Non-pigmented ciliary epithelial cell (primary cell): ENCODE measurements around the gene TSC22D4.
A peak's percentile ranks its signal among the peaks of the same experiment; 100 is the strongest.
"Not testable (repeated sequence)": the region's sequence is repeated elsewhere in the genome, so short reads cannot be mapped to it uniquely, and the experiment has no call there.

ENCODE experiments used
- DNase-seq: peaks from one replicate; pipeline ENCODE4 v3.0.0-alpha.2; 2010; ENCODE audit warnings: low read depth

TSC22D4 gene

GRCh38 chr7:100478958-100479660 lies at the start of gene TSC22D4:
TSS of gene TSC22D4 (minus strand) at chr7:100479214. CDS start at chr7:100478038, 1,176 bp downstream.
- peak; percentile 77 for DNase-seq

- not testable (repeated sequence) for DNase-seq
Observed at GRCh38 chr7:100528108-100528866, 49.3 kb upstream of the TSC22D4 start.

GRCh38 chr7:100523192-100523591 lies 44.2 kb upstream of the TSC22D4 start:
- DNase-seq, result not testable (repeated sequence)

GRCh38 chr7:100521909-100522593 lies 43.0 kb upstream of the TSC22D4 start:
- DNase-seq, result not testable (repeated sequence)

- DNase-seq, result no peak
Observed at GRCh38 chr7:100521076-100521475, 42.1 kb upstream of the TSC22D4 start.

GRCh38 chr7:100520138-100520537 lies 41.1 kb upstream of the TSC22D4 start:
- DNase-seq, result no peak

- DNase-seq, result no peak
Observed at GRCh38 chr7:100519580-100519979, 40.6 kb upstream of the TSC22D4 start.

GRCh38 chr7:100517305-100517704 lies 38.3 kb upstream of the TSC22D4 start:
- DNase-seq, result no peak

- DNase-seq, result peak; percentile 71
Observed at GRCh38 chr7:100516135-100516812, 37.3 kb upstream of the TSC22D4 start.

- DNase-seq, result no peak
Observed at GRCh38 chr7:100515072-100515532, 36.1 kb upstream of the TSC22D4 start.

GRCh38 chr7:100513212-100513810 lies 34.3 kb upstream of the TSC22D4 start:
- DNase-seq, result no peak

GRCh38 chr7:100510437-100511239 lies 31.6 kb upstream of the TSC22D4 start:
- no peak for DNase-seq

GRCh38 chr7:100509231-100509630 lies 30.2 kb upstream of the TSC22D4 start:
- peak; percentile 49 for DNase-seq

GRCh38 chr7:100506356-100506923 lies 27.4 kb upstream of the TSC22D4 start:
- no peak for DNase-seq

GRCh38 chr7:100504887-100505611 lies 26.0 kb upstream of the TSC22D4 start:
- no peak for DNase-seq

GRCh38 chr7:100504031-100504430 lies 25.0 kb upstream of the TSC22D4 start:
- not testable (repeated sequence) for DNase-seq

- DNase-seq, result not testable (repeated sequence)
Observed at GRCh38 chr7:100500743-100501142, 21.7 kb upstream of the TSC22D4 start.

- no peak for DNase-seq
Observed at GRCh38 chr7:100496509-100496908, 17.5 kb upstream of the TSC22D4 start.

GRCh38 chr7:100493476-100494264 lies 14.7 kb upstream of the TSC22D4 start:
- DNase-seq, result no peak
